Endothelial cell of umbilical vein (primary cell): ENCODE measurements around the gene NTSR1. TPM values are rescaled to one million over a fixed set of nuclear protein-coding genes. Genes with fewer than 3 reads are reported as not detected.

Experiments used
- BruUV-seq: library from RNA; stranded (reverse); fragments of 400-500 nt; replicated peaks from 2 replicates; lab custom pipeline; 2021; lab: Mats Ljungman, UMichigan
- CTCF ChIA-PET: fragments of 300-600, 350-600 bp; sonication (Branson Sonifier 250); formaldehyde crosslinking; loops from one replicate; lab custom pipeline; 2021; ENCODE audit warnings: antibody characterized with exemption, inconsistent platforms; lab: Charles Lee
- POLR2A ChIA-PET: fragments of 300-600, 350-600 bp; sonication (Branson Sonifier 250); formaldehyde crosslinking; loops from one replicate; lab custom pipeline; 2021; ENCODE audit warnings: antibody characterized with exemption, inconsistent platforms; lab: Charles Lee
- DNase-seq: peaks from one replicate; pipeline ENCODE4 v3.0.0-alpha.2; 2011; ENCODE audit warnings: low read depth, low spot score
- FAIRE-seq: peaks from 2 replicates; lab custom pipeline; 2011; peaks lifted over from hg19 to GRCh38; lab: Jason Lieb, UNC
- H2AFZ ChIP-seq: 2 replicates; pipeline ENCODE4 v1.6.0; 2012; ENCODE audit warnings: low read depth, low read length, control low read depth, inconsistent platforms
- H3K27ac ChIP-seq: 2 replicates; pipeline ENCODE4 v1.5.1; 2011; ENCODE audit warnings: low read depth, mild to moderate bottlenecking, control low read depth, low read length, moderate library complexity; ENCODE audit not compliant: insufficient read depth
- H3K27me3 ChIP-seq, 2 experiments: 2 replicates each; pipeline versions ENCODE4 v1.6.0 to v1.6.1; 2011; ENCODE audit warnings: low read length in 2 of 2, mixed read lengths in 1 of 2; ENCODE audit not compliant: control insufficient read depth in 2 of 2, insufficient read depth in 2 of 2
- H3K36me3 ChIP-seq, 2 experiments: 2 replicates in 1 of 2; 3 replicates in 1 of 2; pipeline ENCODE4 v1.5.1; 2011; ENCODE audit warnings: low read length in 2 of 2, mild to moderate bottlenecking in 1 of 2, moderate library complexity in 1 of 2; ENCODE audit not compliant: control insufficient read depth in 2 of 2, insufficient read depth in 2 of 2; ENCODE audit errors: extremely low read depth in 1 of 2
- H3K4me1 ChIP-seq: 3 replicates; pipeline ENCODE4 v1.5.1; 2011; ENCODE audit warnings: mild to moderate bottlenecking, low read length; ENCODE audit not compliant: control insufficient read depth, insufficient read depth; ENCODE audit errors: extremely low read depth
- H3K4me2 ChIP-seq: 2 replicates; pipeline ENCODE4 v1.6.1; 2011; ENCODE audit warnings: low read length, control low read depth, mixed read lengths; ENCODE audit not compliant: insufficient read depth
- H3K4me3 ChIP-seq, 3 experiments: fragments of 200-600 bp in 1 of 3; sonication (generic), shearing (Covaris generic) in 1 of 3; replicated peaks in 1 of 3; 2 replicates each; pipeline ENCODE4 v1.5.1; 2011 to 2016; ENCODE audit warnings: control low read depth in 3 of 3, low read length in 3 of 3, mild to moderate bottlenecking in 2 of 3, inconsistent platforms in 1 of 3, low read depth in 1 of 3, moderate library complexity in 1 of 3; ENCODE audit not compliant: insufficient read depth in 1 of 3
- H3K79me2 ChIP-seq: 2 replicates; pipeline ENCODE4 v1.6.0; 2012; ENCODE audit warnings: low read length, inconsistent platforms; ENCODE audit not compliant: control insufficient read depth, insufficient read depth
- H3K9ac ChIP-seq: replicated peaks from 2 replicates; pipeline ENCODE3; 2011; ENCODE audit warnings: low read length, control low read depth; ENCODE audit not compliant: insufficient read depth; ENCODE audit errors: extremely low read depth
- H3K9me1 ChIP-seq: replicated peaks from 3 replicates; pipeline ENCODE4 v1.6.0; 2011; ENCODE audit warnings: mild to moderate bottlenecking, low read length; ENCODE audit not compliant: control insufficient read depth, insufficient read depth; ENCODE audit errors: extremely low read depth
- H3K9me3 ChIP-seq: replicated peaks from 2 replicates; pipeline ENCODE4 v1.5.1; 2012; ENCODE audit warnings: low read length, inconsistent platforms; ENCODE audit not compliant: control insufficient read depth, insufficient read depth
- H4K20me1 ChIP-seq: replicated peaks from 2 replicates; pipeline ENCODE3; 2011; ENCODE audit warnings: mild to moderate bottlenecking, low read length; ENCODE audit not compliant: control insufficient read depth, insufficient read depth; ENCODE audit errors: extremely low read depth
- EZH2 ChIP-seq: IDR thresholded peaks from 2 replicates; pipeline ENCODE4 v1.6.1; 2012; ENCODE audit warnings: borderline replicate concordance, low read depth, mild to moderate bottlenecking, moderate library complexity, low read length, inconsistent platforms; ENCODE audit not compliant: severe bottlenecking
- FOS ChIP-seq: IDR thresholded peaks from 2 replicates; pipeline ENCODE4 v1.6.1; 2011; ENCODE audit warnings: mild to moderate bottlenecking, low read length, moderate library complexity, borderline replicate concordance; ENCODE audit not compliant: insufficient read depth
- GATA2 ChIP-seq: IDR thresholded peaks from 2 replicates; pipeline ENCODE4 v1.7.0; 2011; ENCODE audit warnings: low read depth, mild to moderate bottlenecking, moderate library complexity, mixed read lengths, low read length; ENCODE audit not compliant: insufficient read length, insufficient read depth
- JUN ChIP-seq: IDR thresholded peaks from 2 replicates; pipeline ENCODE4 v1.6.1; 2011; ENCODE audit warnings: borderline replicate concordance, low read depth; ENCODE audit not compliant: insufficient read length, insufficient read depth
- MAX ChIP-seq: IDR thresholded peaks from 2 replicates; pipeline ENCODE4 v1.6.1; 2011; ENCODE audit not compliant: insufficient read depth, insufficient read length
- MYC ChIP-seq: IDR thresholded peaks from one replicate; pipeline ENCODE4 v1.6.1; 2011; ENCODE audit warnings: mild to moderate bottlenecking, low read depth, low read length
- POLR2A ChIP-seq: IDR thresholded peaks from 2 replicates; pipeline ENCODE4 v1.6.1; 2012; ENCODE audit warnings: low read depth, mild to moderate bottlenecking, control low read depth, low read length
- POLR2AphosphoS5 ChIP-seq: IDR thresholded peaks from 2 replicates; pipeline ENCODE4 v1.6.1; 2012; ENCODE audit warnings: low read depth, mild to moderate bottlenecking, control low read depth, low read length, moderate library complexity; ENCODE audit not compliant: insufficient read depth
- dilution Hi-C: fragments of 300-500 bp; cut with MboI; formaldehyde crosslinking; loops from one replicate; pipeline ENCODE4 v1.15.0; 2019; ENCODE audit warnings: low sequenced_read_pairs; ENCODE audit not compliant: extremely low pct_ligation_motif_present
- intact Hi-C: fragments of 100-400 bp; cut with micrococcal nuclease; formaldehyde crosslinking; loops from one replicate; pipeline ENCODE4 v1.10.0; 2022
- polyA plus RNA-seq, 4 experiments: library from polyadenylated mRNA; depleted of rRNA in 3 of 4; stranded (reverse) in 3 of 4; unstranded in 1 of 4; fragments of >200 nt; gene quantifications; 2 replicates each; pipeline versions ENCODE4 v1.2.1 to v1.2.3, GENCODE V29; 2011 to 2012; ENCODE audit warnings: missing spikeins in 1 of 4
- total RNA-seq: library from RNA; stranded (reverse); gene quantifications from 2 replicates; pipeline ENCODE4 v1.2.3, GENCODE V29; 2021
- TF ChIP-seq, protein P1 (sequence below), 2 donors: IDR thresholded peaks; 1 replicate in 1 of 2; 2 replicates in 1 of 2; pipeline ENCODE4 v1.5.1; 2011; ENCODE audit warnings: low read length in 2 of 2, mild to moderate bottlenecking in 2 of 2, moderate library complexity in 2 of 2, control low read depth in 1 of 2, inconsistent platforms in 1 of 2, low read depth in 1 of 2; ENCODE audit not compliant: insufficient read depth in 1 of 2; ENCODE audit errors: extremely low read depth in 1 of 2

The NTSR1 gene
- total and polyA plus RNA-seq, 2 donors (not counting 3 experiments of a cell fraction or from before 2014, with no cell fraction given), result 0.14 to 2.1 TPM

GRCh38 chr20:62776692-62777527, 68.3 kb downstream of the NTSR1 start:
- Histone ChIP-seq H2AFZ (no peak overlapping the region), H3K79me2 (no peaks in the 10 kb centered on the region), H3K9me1 (no peaks in the 10 kb centered on the region), H3K4me1 (peaks cover 11% of the 10 kb centered on the region), H3K27ac (no peak overlapping the region), H3K27me3 (no peaks in the 10 kb centered on the region), H3K4me2 (no peak overlapping the region), H3K4me3 (no peak overlapping the region), H4K20me1 (no peaks in the 10 kb centered on the region), H3K9ac (no peak overlapping the region), H3K36me3 (no peaks in the 10 kb centered on the region), H3K9me3 (no peaks in the 10 kb centered on the region)
- TF ChIP-seq MYC (no peak), MAX (no peak), EZH2 (no peak), GATA2 (no peak), FOS (no peak), POLR2A (no peak), POLR2AphosphoS5 (no peak), JUN (no peak)
- TF ChIP-seq, protein P1, sequence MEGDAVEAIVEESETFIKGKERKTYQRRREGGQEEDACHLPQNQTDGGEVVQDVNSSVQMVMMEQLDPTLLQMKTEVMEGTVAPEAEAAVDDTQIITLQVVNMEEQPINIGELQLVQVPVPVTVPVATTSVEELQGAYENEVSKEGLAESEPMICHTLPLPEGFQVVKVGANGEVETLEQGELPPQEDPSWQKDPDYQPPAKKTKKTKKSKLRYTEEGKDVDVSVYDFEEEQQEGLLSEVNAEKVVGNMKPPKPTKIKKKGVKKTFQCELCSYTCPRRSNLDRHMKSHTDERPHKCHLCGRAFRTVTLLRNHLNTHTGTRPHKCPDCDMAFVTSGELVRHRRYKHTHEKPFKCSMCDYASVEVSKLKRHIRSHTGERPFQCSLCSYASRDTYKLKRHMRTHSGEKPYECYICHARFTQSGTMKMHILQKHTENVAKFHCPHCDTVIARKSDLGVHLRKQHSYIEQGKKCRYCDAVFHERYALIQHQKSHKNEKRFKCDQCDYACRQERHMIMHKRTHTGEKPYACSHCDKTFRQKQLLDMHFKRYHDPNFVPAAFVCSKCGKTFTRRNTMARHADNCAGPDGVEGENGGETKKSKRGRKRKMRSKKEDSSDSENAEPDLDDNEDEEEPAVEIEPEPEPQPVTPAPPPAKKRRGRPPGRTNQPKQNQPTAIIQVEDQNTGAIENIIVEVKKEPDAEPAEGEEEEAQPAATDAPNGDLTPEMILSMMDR (IDR thresholded peaks at IDR 0.05; ENCODE audit: extremely low read depth in 1 of 2, insufficient read depth in 1 of 2, low read depth in 1 of 2, low read length in 2 of 2), result no peak
- dilution Hi-C loops (no loop called here), intact Hi-C loops (no loop called here)
- no TSS peak for BruUV-seq
- ChIA-PET POLR2A (no interaction called here), CTCF (no interaction called here)
- DNase-seq (no peak), FAIRE-seq (no peak)
